MM.1S (cell line): ENCODE measurements around the gene IGFBP5.

ENCODE experiments used
- EZH2 ChIP-seq: fragments of 300-600 bp; sonication (generic); optimal IDR thresholded peaks from 2 replicates; pipeline ENCODE3; 2017; ENCODE audit warnings: low read depth, mild to moderate bottlenecking, antibody characterized with exemption, low read length, mixed read lengths
- TF ChIP-seq, protein P1 (sequence below): fragments of 300-600 bp; sonication (generic); IDR thresholded peaks from 2 replicates; pipeline ENCODE4 v1.5.1; 2016; ENCODE audit warnings: antibody characterized with exemption, low read length, mixed read lengths

GRCh38 chr2:216698293-216698692, 2.9 kb upstream of the IGFBP5 start:
- TF ChIP-seq, protein P1, sequence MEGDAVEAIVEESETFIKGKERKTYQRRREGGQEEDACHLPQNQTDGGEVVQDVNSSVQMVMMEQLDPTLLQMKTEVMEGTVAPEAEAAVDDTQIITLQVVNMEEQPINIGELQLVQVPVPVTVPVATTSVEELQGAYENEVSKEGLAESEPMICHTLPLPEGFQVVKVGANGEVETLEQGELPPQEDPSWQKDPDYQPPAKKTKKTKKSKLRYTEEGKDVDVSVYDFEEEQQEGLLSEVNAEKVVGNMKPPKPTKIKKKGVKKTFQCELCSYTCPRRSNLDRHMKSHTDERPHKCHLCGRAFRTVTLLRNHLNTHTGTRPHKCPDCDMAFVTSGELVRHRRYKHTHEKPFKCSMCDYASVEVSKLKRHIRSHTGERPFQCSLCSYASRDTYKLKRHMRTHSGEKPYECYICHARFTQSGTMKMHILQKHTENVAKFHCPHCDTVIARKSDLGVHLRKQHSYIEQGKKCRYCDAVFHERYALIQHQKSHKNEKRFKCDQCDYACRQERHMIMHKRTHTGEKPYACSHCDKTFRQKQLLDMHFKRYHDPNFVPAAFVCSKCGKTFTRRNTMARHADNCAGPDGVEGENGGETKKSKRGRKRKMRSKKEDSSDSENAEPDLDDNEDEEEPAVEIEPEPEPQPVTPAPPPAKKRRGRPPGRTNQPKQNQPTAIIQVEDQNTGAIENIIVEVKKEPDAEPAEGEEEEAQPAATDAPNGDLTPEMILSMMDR: no peak
- no peak for TF ChIP-seq EZH2
